NCI-H1436 (cell line): ENCODE measurements around the gene AOPEP.

ENCODE experiments used
- DNase-seq: peaks from one replicate; lab custom pipeline; 2025; lab: John Stamatoyannopoulos, UW

AOPEP gene

GRCh38 chr9:94918038-94918753, 191.7 kb downstream of the AOPEP start:
- DNase-seq = no peak

GRCh38 chr9:94919376-94920098, 193.0 kb downstream of the AOPEP start:
- DNase-seq = no peak

- no peak for DNase-seq
Measured at GRCh38 chr9:94920420-94921091, 194.1 kb downstream of the AOPEP start.

GRCh38 chr9:94921092-94921471, 194.6 kb downstream of the AOPEP start:
- DNase-seq = no peak

- DNase-seq = no peak
Measured at GRCh38 chr9:94921656-94922055, 195.2 kb downstream of the AOPEP start.

- no peak for DNase-seq
Measured at GRCh38 chr9:94922098-94922607, 195.7 kb downstream of the AOPEP start.

GRCh38 chr9:94922691-94923107, 196.2 kb downstream of the AOPEP start:
- DNase-seq = no peak

- no peak for DNase-seq
Measured at GRCh38 chr9:94923326-94924089, 197.0 kb downstream of the AOPEP start.

- DNase-seq = no peak
Measured at GRCh38 chr9:94925751-94926430, 199.4 kb downstream of the AOPEP start.

- no peak for DNase-seq
Measured at GRCh38 chr9:94926431-94926800, 199.9 kb downstream of the AOPEP start.

- DNase-seq = no peak
Measured at GRCh38 chr9:94927048-94927761, 200.7 kb downstream of the AOPEP start.

GRCh38 chr9:94927762-94928670, 201.5 kb downstream of the AOPEP start:
- no peak for DNase-seq

GRCh38 chr9:94928691-94929368, 202.3 kb downstream of the AOPEP start:
- DNase-seq = no peak

- no peak for DNase-seq
Measured at GRCh38 chr9:94929369-94929756, 202.9 kb downstream of the AOPEP start.

- DNase-seq = no peak
Measured at GRCh38 chr9:94931036-94931633, 204.6 kb downstream of the AOPEP start.

GRCh38 chr9:94931740-94932139, 205.2 kb downstream of the AOPEP start:
- no peak for DNase-seq

GRCh38 chr9:94932652-94933510, 206.4 kb downstream of the AOPEP start:
- DNase-seq = no peak

GRCh38 chr9:94933511-94933828, 207.0 kb downstream of the AOPEP start:
- DNase-seq = no peak
